Mucosa of stomach (tissue), 1 donor: ENCODE measurements around the gene MSH5.

Source experiments
- H3K27me3 ChIP-seq: one replicate; pipeline ENCODE4 v1.7.0; 2013; ENCODE audit warnings: mild to moderate bottlenecking, low read length; ENCODE audit not compliant: control insufficient read depth, insufficient read depth
- H3K36me3 ChIP-seq: one replicate; pipeline ENCODE4 v1.7.0; 2013; ENCODE audit warnings: low read length; ENCODE audit not compliant: control insufficient read depth, insufficient read depth
- H3K4me1 ChIP-seq: one replicate; pipeline ENCODE4 v1.7.0; 2013; ENCODE audit warnings: mild to moderate bottlenecking, low read length; ENCODE audit not compliant: control insufficient read depth, insufficient read depth
- H3K4me3 ChIP-seq: one replicate; pipeline ENCODE4 v1.7.0; 2013; ENCODE audit warnings: low read length
- H3K9ac ChIP-seq: one replicate; pipeline ENCODE4 v1.7.0; 2013; ENCODE audit warnings: mild to moderate bottlenecking, low read length, moderate library complexity
- H3K9me3 ChIP-seq: one replicate; pipeline ENCODE4 v1.7.0; 2013; ENCODE audit warnings: mild to moderate bottlenecking, low read length, moderate library complexity; ENCODE audit not compliant: control insufficient read depth
- donor health status: Pancreatic carcinoma.

MSH5 gene

DNA sequence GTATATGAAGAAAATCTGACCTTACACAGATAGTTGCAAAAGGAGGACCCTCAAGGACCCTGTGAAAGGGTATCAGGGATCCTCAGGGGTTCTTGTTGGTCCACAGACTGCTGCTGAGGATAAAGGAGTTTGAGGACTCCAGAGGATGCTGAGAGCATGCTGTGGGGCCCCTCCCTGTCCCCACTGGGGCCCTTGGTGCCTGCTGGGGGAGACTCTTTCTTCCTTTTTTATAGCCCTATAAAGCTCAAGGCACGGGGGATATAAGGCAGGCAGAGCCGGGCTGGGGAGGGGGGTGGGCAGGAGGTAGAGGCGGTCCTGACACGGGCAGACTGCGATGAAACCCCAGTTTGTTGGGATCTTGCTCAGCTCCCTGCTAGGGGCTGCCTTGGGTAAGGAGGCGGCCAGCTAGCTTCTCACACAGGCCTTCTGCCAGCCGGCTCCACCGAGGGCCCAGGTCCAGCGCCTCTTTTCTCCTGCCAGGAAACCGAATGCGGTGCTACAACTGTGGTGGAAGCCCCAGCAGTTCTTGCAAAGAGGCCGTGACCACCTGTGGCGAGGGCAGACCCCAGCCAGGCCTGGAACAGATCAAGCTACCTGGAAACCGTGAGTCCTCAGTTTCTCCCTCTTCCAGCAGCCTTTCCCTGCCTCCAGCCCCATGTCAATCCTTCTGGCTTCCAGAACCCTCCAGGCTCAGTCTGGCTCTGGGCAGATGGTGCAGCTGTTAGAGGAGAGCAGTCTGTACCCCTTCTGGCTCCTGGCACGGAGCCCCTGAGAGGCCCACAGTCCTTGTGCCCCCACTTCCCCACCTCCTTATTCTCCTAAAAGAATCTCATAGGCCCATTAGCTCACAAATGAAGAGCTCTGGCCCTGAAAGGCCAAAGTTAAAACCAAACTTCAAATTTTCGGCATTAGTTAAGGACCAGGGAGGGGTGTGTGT lies 24.5 kb upstream of the MSH5 start, which contains the start of gene LY6G6D:
TSS of gene LY6G6D (plus strand) at position 327 of the 937 bp plus-strand sequence. CDS start at position 335, 8 bp downstream.
- H3K9me3 ChIP-seq: no peaks in the 10 kb centered on the region
- H3K27me3 ChIP-seq: no peaks in the 10 kb centered on the region
- no peak within 1 kb of the TSS for H3K4me3 ChIP-seq
- H3K36me3 ChIP-seq: no peaks in the 10 kb centered on the region
- H3K4me1 ChIP-seq: peaks cover 52% of the 10 kb centered on the region
- peak within 1 kb of the TSS; percentile 24 for H3K9ac ChIP-seq

DNA sequence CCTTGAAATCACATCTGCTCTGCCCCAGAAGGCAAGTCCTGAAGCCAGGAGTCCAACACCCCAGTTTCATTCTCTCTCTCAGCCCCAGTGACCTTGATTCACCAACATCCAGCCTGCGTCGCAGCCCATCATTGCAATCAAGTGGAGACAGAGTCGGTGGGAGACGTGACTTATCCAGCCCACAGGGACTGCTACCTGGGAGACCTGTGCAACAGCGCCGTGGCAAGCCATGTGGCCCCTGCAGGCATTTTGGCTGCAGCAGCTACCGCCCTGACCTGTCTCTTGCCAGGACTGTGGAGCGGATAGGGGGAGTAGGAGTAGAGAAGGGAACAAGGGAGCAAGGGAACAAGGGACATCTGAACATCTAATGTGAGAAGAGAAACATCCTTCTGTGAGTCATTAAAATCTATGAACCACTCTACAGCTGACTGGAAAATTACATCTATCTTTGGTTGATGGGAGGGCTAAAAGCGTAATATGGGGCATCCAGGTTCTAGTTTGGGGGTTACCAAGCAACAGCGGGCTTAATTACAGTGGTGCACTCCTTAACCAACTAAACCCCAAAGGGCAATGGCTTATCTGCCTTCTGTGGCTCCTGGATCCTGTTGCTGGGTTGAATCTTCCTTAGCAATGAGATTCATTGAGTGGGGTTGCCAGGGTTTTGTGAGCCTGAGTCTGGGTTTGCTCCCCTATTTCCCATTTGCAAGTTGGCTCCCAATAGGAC lies 22.1 kb upstream of the MSH5 start:
- peaks cover 42% of the 10 kb centered on the region for H3K4me1 ChIP-seq
- H3K9ac ChIP-seq: no peak overlapping the region
- H3K9me3 ChIP-seq: no peaks in the 10 kb centered on the region
- H3K4me3 ChIP-seq: no peak overlapping the region
- H3K27me3 ChIP-seq: no peaks in the 10 kb centered on the region
- H3K36me3 ChIP-seq: no peaks in the 10 kb centered on the region

DNA sequence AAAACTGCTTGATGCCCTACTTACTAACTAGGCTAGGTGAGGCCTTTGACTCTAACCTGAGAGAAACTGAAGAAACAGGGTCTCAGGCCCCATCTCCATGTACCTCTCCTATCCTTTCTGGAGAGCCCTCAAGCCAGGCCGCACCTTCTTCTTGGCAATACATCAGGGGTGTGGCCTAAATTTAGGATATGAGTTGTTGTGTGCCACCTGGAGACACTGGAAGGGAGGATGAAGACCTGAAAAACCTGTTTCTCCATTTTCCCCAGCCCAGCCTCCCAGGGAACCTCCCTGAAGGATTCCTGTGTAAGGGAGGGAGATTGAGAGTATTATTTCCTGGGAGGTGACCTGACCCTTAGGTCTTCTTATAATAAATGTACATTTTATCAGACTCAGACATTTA lies 21.5 kb upstream of the MSH5 start:
- Histone ChIP-seq H3K9me3 (no peaks in the 10 kb centered on the region), H3K9ac (no peak overlapping the region), H3K36me3 (no peaks in the 10 kb centered on the region), H3K27me3 (no peaks in the 10 kb centered on the region), H3K4me3 (no peak overlapping the region), H3K4me1 (peaks cover 42% of the 10 kb centered on the region)

DNA sequence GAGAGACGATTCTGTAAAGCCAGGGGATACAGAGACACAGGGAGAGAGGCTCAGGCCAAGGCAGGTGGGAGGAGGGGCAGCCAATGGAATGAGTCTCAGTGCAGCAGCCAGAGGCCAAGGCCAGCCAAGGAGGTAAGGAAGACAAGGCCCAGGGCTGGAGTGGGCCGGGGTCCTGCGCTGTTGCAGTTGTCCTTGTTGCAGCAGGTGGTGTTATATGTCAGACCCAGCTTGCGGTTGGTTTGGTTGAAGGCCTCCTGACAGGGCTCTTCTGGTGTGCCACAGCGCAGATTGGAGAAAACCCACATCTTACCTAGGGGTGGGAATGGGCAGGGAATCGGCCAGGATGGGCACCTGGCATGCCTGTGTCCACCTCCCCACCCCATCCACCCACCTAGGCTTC lies 20.8 kb upstream of the MSH5 start:
- Histone ChIP-seq H3K4me3 (no peak overlapping the region), H3K36me3 (no peaks in the 10 kb centered on the region), H3K9me3 (no peaks in the 10 kb centered on the region), H3K9ac (no peak overlapping the region), H3K4me1 (peaks cover 40% of the 10 kb centered on the region), H3K27me3 (no peaks in the 10 kb centered on the region)

DNA sequence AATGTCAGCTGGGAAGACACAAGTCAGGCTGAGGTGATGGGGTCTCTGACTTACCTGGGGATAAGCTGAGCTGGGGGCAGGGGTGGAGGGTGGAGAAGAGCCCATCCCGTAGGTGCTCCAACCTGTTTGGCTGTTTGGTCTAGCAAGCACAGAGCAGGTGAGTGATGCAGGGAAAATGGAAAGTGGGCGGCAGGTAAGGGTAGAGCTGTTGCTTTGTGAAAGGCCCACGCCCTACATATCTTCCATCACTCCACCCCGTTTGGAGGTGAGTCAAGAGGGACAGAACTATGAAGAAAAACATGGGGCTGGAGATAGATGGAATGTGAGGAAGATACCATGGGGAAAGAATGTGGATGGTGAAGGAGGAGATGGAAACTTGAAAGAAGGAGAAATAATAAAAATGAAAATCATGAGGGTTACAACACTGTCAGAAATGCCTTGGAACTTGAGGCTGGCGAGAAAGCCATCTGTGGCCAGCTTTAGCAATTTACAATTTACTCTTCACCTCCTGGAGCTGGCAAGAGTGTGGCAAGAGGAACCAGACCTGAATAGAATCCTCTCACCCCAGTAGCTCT lies 19.5 kb upstream of the MSH5 start:
- H3K9me3 ChIP-seq: no peaks in the 10 kb centered on the region
- no peaks in the 10 kb centered on the region for H3K36me3 ChIP-seq
- H3K9ac ChIP-seq: no peak overlapping the region
- H3K4me1 ChIP-seq: peaks cover 35% of the 10 kb centered on the region
- no peak overlapping the region for H3K4me3 ChIP-seq
- H3K27me3 ChIP-seq: no peaks in the 10 kb centered on the region

DNA sequence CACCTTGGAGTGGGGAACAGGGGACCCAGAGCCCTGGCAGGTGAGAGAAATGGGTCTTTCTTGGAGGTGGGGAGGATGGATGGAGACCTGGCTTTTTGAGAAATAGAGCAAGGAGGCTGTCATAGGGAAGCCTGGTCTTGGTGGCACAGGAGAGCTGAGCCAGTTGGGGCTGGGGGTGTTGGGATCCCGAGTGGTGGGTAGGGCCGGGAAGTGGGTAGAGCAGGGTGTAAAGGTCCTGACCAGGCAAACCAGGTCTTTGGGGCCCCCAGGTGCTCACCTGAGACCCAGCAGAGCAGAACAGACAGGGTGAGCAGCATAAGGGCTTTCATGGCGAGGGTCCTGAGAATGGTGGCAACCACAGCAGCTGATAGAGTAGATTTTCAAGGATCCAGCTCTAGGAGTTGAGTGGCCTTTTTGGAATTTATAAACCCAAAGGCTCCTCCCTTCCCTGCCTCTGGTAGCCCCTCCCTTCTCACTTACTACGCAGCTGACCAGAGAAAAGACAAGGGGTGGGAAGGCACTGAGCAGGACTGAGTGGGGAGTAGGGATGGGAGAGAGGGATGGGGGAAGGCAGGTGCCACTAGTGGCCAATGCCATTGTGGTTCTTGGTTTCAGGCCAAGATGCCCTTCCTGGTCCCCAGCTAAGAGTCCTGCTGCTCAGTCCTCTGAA lies 18.3 kb upstream of the MSH5 start, which contains the start of gene LY6G6C:
TSS of gene LY6G6C (minus strand) at position 396 of the 670 bp plus-strand sequence. CDS start at position 329, 67 bp downstream.
- H3K9ac ChIP-seq: no peak within 1 kb of the TSS
- H3K27me3 ChIP-seq: no peaks in the 10 kb centered on the region
- H3K4me3 ChIP-seq: no peak within 1 kb of the TSS
- H3K36me3 ChIP-seq: no peaks in the 10 kb centered on the region
- H3K4me1 ChIP-seq: peaks cover 35% of the 10 kb centered on the region
- H3K9me3 ChIP-seq: no peaks in the 10 kb centered on the region

DNA sequence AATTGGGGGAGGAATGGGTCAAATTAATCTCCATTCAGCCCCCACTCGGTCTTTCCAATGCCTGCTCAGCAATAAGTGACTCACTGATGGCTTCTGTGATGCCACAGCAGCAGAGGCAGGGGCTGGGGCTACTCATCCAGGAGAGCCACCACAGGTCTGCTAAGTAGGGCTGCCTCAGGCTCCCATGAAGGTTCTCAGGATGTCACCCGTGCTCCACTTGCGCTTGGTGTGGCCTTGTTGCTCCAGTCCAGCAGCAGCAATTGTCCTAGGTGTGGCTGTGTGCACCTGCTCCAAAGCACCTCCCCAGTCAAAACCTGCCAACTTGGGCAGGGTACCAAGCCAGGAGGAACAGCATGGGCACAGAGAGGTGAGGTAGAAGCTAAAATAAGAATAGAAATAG lies 17.6 kb upstream of the MSH5 start:
- Histone ChIP-seq H3K9me3 (no peaks in the 10 kb centered on the region), H3K9ac (no peak overlapping the region), H3K27me3 (no peaks in the 10 kb centered on the region), H3K4me3 (no peak overlapping the region), H3K4me1 (peaks cover 40% of the 10 kb centered on the region), H3K36me3 (peaks cover 3% of the 10 kb centered on the region)

DNA sequence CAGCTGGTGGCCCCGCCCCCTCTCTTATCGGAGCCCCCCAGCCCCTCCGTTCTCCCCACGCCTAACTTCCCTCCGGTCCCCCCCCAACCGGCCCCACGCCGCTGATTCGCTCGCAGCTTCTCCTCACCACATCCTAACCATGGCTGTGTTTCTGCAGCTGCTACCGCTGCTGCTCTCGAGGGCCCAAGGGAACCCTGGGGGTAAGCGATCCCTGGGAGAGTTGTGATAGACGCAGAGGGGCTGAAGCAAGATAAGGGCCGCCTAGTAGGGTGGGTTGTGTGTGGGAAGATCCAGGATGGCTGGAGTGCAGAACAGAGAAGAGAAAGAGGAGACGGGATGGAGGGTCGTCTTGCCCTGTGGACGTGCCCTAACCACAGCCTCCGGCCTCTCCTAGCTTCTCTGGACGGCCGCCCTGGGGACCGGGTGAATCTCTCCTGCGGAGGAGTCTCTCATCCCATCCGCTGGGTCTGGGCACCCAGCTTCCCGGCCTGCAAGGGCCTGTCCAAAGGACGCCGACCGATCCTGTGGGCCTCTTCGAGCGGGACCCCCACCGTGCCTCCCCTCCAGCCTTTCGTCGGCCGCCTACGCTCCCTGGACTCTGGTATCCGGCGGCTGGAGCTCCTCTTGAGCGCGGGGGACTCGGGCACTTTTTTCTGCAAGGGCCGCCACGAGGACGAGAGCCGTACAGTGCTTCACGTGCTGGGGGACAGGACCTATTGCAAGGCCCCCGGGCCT lies 16.4 kb upstream of the MSH5 start, which contains the start of gene MPIG6B:
TSS of gene MPIG6B (plus strand) at position 129 of the 735 bp plus-strand sequence. CDS start at position 140, 11 bp downstream.
- Histone ChIP-seq H3K4me3 (no peak within 1 kb of the TSS), H3K36me3 (peaks cover 9% of the 10 kb centered on the region), H3K4me1 (peaks cover 39% of the 10 kb centered on the region), H3K9ac (no peak within 1 kb of the TSS), H3K27me3 (no peaks in the 10 kb centered on the region), H3K9me3 (no peaks in the 10 kb centered on the region)

DNA sequence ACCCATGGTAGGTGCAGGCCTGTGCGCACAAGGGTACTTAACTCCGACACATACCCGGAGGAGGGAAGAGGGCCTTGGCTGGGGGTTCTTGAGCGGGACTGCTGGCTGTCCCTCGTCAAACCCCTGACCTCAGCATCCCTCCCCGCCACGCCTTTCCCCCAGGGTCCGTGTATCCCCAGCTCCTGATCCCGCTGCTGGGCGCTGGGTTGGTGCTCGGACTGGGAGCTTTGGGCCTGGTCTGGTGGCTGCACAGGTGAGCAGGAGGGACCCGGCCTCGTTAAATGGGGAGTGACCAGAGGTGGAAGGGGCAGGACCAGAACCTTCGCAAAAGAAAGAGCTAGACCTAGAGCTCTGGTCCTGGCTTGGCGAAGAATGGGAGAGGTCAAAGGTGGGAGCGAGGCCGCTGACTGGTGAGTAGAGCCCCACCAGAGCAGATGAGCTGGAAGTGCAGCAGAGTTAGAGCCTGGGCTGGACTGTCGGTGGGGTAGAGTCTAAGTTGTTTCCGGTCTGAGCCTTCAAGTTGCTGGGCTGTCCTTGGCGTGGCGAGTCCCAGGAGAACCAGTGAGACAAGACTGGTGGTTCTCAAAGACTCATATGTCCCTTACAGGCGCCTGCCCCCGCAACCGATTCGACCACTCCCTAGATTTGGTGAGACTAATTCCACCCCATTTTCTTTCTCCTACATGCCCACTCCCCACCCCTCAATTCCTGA lies 15.7 kb upstream of the MSH5 start:
- Histone ChIP-seq H3K9ac (no peak overlapping the region), H3K36me3 (peaks cover 9% of the 10 kb centered on the region), H3K9me3 (no peaks in the 10 kb centered on the region), H3K4me1 (peaks cover 39% of the 10 kb centered on the region), H3K4me3 (no peak overlapping the region), H3K27me3 (no peaks in the 10 kb centered on the region)

DNA sequence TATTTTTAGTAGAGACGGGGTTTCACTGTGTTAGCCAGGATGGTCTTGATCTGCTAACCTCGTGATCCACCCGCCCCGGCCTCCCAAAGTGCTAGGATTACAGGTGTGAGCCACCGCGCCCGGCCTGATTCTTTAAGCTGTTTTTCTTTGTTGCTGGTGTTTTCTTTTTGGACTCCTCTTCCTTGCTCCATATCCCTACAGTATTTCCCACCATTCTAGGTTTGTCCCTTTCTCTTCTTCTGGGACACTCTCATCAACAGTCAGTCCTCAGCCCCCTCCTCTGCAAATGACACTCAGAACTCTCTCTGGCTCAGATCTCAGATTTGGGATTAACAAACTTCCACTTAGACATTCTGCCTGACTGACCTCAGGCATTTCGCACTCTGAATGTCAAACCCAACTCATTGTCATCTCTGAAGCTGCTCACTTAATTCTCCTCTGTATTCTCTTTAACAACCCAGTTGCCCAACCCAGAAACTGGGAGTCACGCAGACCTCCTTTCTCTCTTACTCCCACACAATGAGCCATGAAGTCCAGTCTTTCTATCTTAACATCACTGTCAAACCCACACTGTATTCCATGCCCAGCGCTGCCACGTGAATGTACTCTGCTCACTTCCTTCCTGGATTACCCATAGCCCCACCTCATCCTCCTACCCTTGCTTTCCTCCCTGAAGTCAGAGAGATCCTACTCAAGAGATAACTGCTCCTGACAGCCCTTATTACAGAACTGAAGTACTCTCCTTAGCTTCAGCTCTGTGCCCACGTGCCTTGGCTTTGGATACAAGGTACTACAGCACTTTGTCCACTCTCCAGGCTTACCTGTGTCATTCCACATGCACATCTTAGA lies 14.1 kb upstream of the MSH5 start:
- Histone ChIP-seq H3K27me3 (no peaks in the 10 kb centered on the region), H3K4me1 (peaks cover 37% of the 10 kb centered on the region), H3K9me3 (no peaks in the 10 kb centered on the region), H3K9ac (no peak overlapping the region), H3K36me3 (peaks cover 9% of the 10 kb centered on the region), H3K4me3 (no peak overlapping the region)
